ENCODE data around the gene ATP6V1G1. TPM values are rescaled to one million over a fixed set of nuclear protein-coding genes. Genes with fewer than 3 reads are reported as not detected.

The ATP6V1G1 gene
- total and polyA plus RNA-seq, 2 experiments from 2014 or later = 166 to 509 TPM

DNA sequence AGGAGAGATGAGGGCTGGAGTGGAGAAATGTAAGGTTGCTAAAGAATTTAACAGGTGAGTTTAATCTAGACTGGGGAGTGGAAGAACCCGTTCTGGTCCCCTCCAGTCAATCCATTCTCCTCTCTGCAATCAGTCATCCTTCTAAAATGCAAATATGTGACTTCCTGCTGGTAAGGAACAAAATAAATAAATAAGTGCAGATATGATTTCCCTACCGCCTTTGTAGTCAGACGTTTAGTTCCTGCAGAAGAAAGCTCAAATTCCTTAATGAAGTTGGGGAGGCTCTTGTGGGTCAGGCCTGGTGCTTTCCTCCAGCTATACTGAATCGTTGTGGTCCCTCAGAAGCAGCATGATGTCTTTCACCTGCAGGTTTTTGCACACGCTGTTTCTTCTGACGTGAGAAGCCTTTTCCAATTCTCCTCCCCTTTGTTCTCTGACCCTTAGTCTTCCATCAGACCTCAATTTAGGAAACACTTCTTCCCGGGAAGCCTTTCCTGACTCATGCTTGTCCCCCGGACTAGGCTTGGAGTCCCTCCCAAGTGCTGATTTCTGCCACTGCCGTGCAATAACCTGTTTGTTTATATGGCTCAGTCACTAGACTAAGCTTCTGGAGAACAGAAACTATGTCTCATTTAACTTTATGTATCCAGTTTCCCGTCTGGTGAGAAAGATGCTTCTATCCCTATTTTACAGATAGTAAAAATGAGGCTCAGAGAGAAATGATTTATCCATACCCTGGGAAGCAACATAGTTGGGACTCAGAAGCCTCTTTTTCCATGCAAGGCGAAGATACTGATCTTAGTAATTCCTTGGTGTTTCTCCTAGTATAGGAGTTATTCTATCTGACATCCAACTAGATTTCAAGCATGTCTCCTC lies 1.3 kb downstream of the ATP6V1G1 start (continued):
- TF ChIP-seq, protein P1, sequence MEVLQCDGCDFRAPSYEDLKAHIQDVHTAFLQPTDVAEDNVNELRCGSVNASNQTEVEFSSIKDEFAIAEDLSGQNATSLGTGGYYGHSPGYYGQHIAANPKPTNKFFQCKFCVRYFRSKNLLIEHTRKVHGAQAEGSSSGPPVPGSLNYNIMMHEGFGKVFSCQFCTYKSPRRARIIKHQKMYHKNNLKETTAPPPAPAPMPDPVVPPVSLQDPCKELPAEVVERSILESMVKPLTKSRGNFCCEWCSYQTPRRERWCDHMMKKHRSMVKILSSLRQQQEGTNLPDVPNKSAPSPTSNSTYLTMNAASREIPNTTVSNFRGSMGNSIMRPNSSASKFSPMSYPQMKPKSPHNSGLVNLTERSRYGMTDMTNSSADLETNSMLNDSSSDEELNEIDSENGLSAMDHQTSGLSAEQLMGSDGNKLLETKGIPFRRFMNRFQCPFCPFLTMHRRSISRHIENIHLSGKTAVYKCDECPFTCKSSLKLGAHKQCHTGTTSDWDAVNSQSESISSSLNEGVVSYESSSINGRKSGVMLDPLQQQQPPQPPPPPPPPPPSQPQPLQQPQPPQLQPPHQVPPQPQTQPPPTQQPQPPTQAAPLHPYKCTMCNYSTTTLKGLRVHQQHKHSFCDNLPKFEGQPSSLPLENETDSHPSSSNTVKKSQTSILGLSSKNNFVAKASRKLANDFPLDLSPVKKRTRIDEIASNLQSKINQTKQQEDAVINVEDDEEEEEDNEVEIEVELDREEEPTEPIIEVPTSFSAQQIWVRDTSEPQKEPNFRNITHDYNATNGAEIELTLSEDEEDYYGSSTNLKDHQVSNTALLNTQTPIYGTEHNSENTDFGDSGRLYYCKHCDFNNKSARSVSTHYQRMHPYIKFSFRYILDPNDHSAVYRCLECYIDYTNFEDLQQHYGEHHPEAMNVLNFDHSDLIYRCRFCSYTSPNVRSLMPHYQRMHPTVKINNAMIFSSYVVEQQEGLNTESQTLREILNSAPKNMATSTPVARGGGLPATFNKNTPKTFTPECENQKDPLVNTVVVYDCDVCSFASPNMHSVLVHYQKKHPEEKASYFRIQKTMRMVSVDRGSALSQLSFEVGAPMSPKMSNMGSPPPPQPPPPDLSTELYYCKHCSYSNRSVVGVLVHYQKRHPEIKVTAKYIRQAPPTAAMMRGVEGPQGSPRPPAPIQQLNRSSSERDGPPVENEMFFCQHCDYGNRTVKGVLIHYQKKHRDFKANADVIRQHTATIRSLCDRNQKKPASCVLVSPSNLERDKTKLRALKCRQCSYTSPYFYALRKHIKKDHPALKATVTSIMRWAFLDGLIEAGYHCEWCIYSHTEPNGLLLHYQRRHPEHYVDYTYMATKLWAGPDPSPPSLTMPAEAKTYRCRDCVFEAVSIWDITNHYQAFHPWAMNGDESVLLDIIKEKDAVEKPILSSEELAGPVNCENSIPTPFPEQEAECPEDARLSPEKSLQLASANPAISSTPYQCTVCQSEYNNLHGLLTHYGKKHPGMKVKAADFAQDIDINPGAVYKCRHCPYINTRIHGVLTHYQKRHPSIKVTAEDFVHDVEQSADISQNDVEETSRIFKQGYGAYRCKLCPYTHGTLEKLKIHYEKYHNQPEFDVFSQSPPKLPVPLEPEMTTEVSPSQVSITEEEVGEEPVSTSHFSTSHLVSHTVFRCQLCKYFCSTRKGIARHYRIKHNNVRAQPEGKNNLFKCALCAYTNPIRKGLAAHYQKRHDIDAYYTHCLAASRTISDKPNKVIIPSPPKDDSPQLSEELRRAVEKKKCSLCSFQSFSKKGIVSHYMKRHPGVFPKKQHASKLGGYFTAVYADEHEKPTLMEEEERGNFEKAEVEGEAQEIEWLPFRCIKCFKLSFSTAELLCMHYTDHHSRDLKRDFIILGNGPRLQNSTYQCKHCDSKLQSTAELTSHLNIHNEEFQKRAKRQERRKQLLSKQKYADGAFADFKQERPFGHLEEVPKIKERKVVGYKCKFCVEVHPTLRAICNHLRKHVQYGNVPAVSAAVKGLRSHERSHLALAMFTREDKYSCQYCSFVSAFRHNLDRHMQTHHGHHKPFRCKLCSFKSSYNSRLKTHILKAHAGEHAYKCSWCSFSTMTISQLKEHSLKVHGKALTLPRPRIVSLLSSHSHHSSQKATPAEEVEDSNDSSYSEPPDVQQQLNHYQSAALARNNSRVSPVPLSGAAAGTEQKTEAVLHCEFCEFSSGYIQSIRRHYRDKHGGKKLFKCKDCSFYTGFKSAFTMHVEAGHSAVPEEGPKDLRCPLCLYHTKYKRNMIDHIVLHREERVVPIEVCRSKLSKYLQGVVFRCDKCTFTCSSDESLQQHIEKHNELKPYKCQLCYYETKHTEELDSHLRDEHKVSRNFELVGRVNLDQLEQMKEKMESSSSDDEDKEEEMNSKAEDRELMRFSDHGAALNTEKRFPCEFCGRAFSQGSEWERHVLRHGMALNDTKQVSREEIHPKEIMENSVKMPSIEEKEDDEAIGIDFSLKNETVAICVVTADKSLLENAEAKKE (CRISPR knock-in tag; IDR thresholded peaks at IDR 0.05) = no peak
- TF ChIP-seq ZNF114 (CRISPR knock-in tag; IDR thresholded peaks at IDR 0.05) (no peak), ZNF331 (CRISPR knock-in tag; IDR thresholded peaks at IDR 0.05; ENCODE audit: low read depth) (no peak), EZH2 (IDR thresholded peaks at IDR 0.05; ENCODE audit: low read depth, unreplicated experiment) (no peak)

DNA sequence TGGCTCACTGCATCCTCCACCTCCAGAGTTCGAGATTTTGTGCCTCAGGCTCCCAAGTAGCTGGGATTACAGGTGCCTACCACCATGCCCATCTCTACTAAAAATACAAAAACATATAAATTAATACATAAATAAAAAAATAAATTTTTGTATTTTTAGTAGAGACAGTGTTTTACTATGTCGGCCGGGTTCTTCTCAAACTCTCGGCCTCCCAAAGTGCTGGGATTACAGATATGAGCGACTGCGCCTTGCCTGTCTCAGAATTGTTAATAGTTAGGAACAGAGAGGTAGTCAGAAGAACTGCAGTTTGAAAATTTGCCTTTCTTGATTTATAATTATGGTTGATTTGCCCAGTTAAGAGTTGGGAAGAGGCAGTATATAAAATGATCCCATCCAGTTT lies 2.8 kb downstream of the ATP6V1G1 start:
- H3K27me3 Mint-ChIP-seq (ENCODE audit: insufficient read depth, low read depth, poor library complexity) = peaks cover 6% of the 10 kb centered on the region
- peaks cover 78% of the 10 kb centered on the region for H3K79me2 ChIP-seq (replicated peaks; ENCODE audit: insufficient read depth)
- no peaks in the 10 kb centered on the region; the same call in 2 of the 3 replicates for H3K9me3 Mint-ChIP-seq
- H3K27ac Mint-ChIP-seq = no peak overlapping the region
- H3K27me3 ChIP-seq (ENCODE audit: insufficient read depth) = no peaks in the 10 kb centered on the region
- H3K36me3 Mint-ChIP-seq (ENCODE audit: low read depth) = peaks cover 59% of the 10 kb centered on the region
- peaks cover 23% of the 10 kb centered on the region for H3K36me3 ChIP-seq (ENCODE audit: insufficient read depth)
- DNase-seq (ENCODE audit: low spot score) = no peak
- H3K4me1 ChIP-seq (ENCODE audit: insufficient read depth) = peaks cover 21% of the 10 kb centered on the region
- H3K9me2 ChIP-seq (ENCODE audit: insufficient read depth) = no peaks in the 10 kb centered on the region
- peaks cover 32% of the 10 kb centered on the region for H3K4me1 Mint-ChIP-seq
- peaks cover 6% of the 10 kb centered on the region; the same call in 1 of the 2 replicates for H3F3A ChIP-seq (replicated peaks; ENCODE audit: low read depth)
- ATAC-seq = no peak
- H2AFZ ChIP-seq = no peak overlapping the region
- 0 out of 2 replicates have a peak overlapping the region, but pooled peaks have one; percentile 36 for H3K27ac ChIP-seq (ENCODE audit: low read depth)
- no peak overlapping the region for H3K4me2 ChIP-seq
- H3K4me3 ChIP-seq = no peak overlapping the region
- H4K20me1 ChIP-seq (replicated peaks; ENCODE audit: insufficient read depth) = peaks cover 58% of the 10 kb centered on the region
- H3K4me3 Mint-ChIP-seq = peak overlapping the region; percentile 21; the same call in 1 of the 3 replicates
- TF ChIP-seq, protein P2, sequence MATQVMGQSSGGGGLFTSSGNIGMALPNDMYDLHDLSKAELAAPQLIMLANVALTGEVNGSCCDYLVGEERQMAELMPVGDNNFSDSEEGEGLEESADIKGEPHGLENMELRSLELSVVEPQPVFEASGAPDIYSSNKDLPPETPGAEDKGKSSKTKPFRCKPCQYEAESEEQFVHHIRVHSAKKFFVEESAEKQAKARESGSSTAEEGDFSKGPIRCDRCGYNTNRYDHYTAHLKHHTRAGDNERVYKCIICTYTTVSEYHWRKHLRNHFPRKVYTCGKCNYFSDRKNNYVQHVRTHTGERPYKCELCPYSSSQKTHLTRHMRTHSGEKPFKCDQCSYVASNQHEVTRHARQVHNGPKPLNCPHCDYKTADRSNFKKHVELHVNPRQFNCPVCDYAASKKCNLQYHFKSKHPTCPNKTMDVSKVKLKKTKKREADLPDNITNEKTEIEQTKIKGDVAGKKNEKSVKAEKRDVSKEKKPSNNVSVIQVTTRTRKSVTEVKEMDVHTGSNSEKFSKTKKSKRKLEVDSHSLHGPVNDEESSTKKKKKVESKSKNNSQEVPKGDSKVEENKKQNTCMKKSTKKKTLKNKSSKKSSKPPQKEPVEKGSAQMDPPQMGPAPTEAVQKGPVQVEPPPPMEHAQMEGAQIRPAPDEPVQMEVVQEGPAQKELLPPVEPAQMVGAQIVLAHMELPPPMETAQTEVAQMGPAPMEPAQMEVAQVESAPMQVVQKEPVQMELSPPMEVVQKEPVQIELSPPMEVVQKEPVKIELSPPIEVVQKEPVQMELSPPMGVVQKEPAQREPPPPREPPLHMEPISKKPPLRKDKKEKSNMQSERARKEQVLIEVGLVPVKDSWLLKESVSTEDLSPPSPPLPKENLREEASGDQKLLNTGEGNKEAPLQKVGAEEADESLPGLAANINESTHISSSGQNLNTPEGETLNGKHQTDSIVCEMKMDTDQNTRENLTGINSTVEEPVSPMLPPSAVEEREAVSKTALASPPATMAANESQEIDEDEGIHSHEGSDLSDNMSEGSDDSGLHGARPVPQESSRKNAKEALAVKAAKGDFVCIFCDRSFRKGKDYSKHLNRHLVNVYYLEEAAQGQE (IDR thresholded peaks at IDR 0.05; ENCODE audit: unreplicated experiment) = no peak
- TF ChIP-seq EZH2 (IDR thresholded peaks at IDR 0.05; ENCODE audit: low read depth, unreplicated experiment) (no peak), ZNF114 (CRISPR knock-in tag; IDR thresholded peaks at IDR 0.05) (no peak), STAT1 (IDR thresholded peaks at IDR 0.05; ENCODE audit: unreplicated experiment) (no peak), JUNB (IDR thresholded peaks at IDR 0.05; ENCODE audit: unreplicated experiment) (no peak), NANOG (IDR thresholded peaks at IDR 0.05; ENCODE audit: borderline replicate concordance) (no peak), CREB1 (CRISPR knock-in tag; IDR thresholded peaks at IDR 0.05; ENCODE audit: low read depth) (no peak), ZNF331 (CRISPR knock-in tag; IDR thresholded peaks at IDR 0.05; ENCODE audit: low read depth) (no peak), POLR2AphosphoS5 (IDR thresholded peaks at IDR 0.05; ENCODE audit: low read depth) (no peak)
- TF ChIP-seq, protein P3, sequence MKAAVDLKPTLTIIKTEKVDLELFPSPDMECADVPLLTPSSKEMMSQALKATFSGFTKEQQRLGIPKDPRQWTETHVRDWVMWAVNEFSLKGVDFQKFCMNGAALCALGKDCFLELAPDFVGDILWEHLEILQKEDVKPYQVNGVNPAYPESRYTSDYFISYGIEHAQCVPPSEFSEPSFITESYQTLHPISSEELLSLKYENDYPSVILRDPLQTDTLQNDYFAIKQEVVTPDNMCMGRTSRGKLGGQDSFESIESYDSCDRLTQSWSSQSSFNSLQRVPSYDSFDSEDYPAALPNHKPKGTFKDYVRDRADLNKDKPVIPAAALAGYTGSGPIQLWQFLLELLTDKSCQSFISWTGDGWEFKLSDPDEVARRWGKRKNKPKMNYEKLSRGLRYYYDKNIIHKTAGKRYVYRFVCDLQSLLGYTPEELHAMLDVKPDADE (IDR thresholded peaks at IDR 0.05) = no peak
